A673 (cell line): ENCODE measurements around the gene KRTAP5-3.

Experiments
- CTCF ChIP-seq: fragments of 300-800, 200-600 bp; sonication (generic); conservative IDR thresholded peaks from 2 replicates; pipeline ENCODE4 v1.5.1; 2017; ENCODE audit warnings: low read depth, mild to moderate bottlenecking, antibody characterized with exemption, low read length, moderate library complexity, mixed read lengths
- EZH2 ChIP-seq: fragments of 200-600 bp; sonication (generic); IDR thresholded peaks from 2 replicates; pipeline ENCODE4 v1.6.1; 2017; ENCODE audit warnings: borderline replicate concordance, low read depth, mild to moderate bottlenecking, mixed read lengths, antibody characterized with exemption, low read length; ENCODE audit not compliant: poor library complexity, severe bottlenecking

- TF ChIP-seq CTCF (no peak), EZH2 (no peak)
Measured at GRCh38 chr11:1651411-1651980, 43.2 kb upstream of the KRTAP5-3 start.
